ENCODE measurements around the gene PCDHGA10. TPM values are rescaled to one million over a fixed set of nuclear protein-coding genes. Genes with fewer than 3 reads are reported as not detected.
A peak's percentile ranks its signal among the peaks of the same experiment; 100 is the strongest.
"Not testable (repeated sequence)": the region's sequence is repeated elsewhere in the genome, so short reads cannot be mapped to it uniquely, and the experiment has no call there.

PCDHGA10 gene
- total RNA-seq, 1 donor = 23.2 TPM

DNA sequence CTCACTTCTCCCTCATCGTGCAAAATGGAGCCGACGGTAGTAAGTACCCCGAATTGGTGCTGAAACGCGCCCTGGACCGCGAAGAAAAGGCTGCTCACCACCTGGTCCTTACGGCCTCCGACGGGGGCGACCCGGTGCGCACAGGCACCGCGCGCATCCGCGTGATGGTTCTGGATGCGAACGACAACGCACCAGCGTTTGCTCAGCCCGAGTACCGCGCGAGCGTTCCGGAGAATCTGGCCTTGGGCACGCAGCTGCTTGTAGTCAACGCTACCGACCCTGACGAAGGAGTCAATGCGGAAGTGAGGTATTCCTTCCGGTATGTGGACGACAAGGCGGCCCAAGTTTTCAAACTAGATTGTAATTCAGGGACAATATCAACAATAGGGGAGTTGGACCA is 18.5 kb downstream of the PCDHGA10 start:
- DNase-seq (ENCODE audit: insufficient read length, low spot score, missing footprints) = no peak
- no peaks in the 10 kb centered on the region for H4K20me1 ChIP-seq (ENCODE audit: insufficient read depth, low read length)
- peaks cover 44% of the 10 kb centered on the region for H3K79me2 ChIP-seq (ENCODE audit: insufficient read depth, low read length)
- peaks cover 3% of the 10 kb centered on the region for H3K36me3 ChIP-seq (ENCODE audit: insufficient read depth, low read length)
- peak overlapping the region; percentile 65 for H3K4me3 ChIP-seq (ENCODE audit: insufficient read depth, low read length)
- H2AFZ ChIP-seq (ENCODE audit: low read length) = peak overlapping the region; percentile 59
- TF ChIP-seq, protein P1, sequence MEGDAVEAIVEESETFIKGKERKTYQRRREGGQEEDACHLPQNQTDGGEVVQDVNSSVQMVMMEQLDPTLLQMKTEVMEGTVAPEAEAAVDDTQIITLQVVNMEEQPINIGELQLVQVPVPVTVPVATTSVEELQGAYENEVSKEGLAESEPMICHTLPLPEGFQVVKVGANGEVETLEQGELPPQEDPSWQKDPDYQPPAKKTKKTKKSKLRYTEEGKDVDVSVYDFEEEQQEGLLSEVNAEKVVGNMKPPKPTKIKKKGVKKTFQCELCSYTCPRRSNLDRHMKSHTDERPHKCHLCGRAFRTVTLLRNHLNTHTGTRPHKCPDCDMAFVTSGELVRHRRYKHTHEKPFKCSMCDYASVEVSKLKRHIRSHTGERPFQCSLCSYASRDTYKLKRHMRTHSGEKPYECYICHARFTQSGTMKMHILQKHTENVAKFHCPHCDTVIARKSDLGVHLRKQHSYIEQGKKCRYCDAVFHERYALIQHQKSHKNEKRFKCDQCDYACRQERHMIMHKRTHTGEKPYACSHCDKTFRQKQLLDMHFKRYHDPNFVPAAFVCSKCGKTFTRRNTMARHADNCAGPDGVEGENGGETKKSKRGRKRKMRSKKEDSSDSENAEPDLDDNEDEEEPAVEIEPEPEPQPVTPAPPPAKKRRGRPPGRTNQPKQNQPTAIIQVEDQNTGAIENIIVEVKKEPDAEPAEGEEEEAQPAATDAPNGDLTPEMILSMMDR (IDR thresholded peaks at IDR 0.05; ENCODE audit: extremely low read depth, low read depth, low read length) = no peak
- H3K27me3 ChIP-seq (ENCODE audit: insufficient read depth, low read length) = no peaks in the 10 kb centered on the region
- peak overlapping the region; percentile 75 for H3K4me2 ChIP-seq (ENCODE audit: insufficient read depth, low read length)
- H3K4me1 ChIP-seq (ENCODE audit: insufficient read depth, low read length) = peaks cover 7% of the 10 kb centered on the region
- H3K9me3 ChIP-seq (ENCODE audit: low read depth, low read length) = peaks cover 2% of the 10 kb centered on the region
- H3K27ac ChIP-seq (ENCODE audit: low read depth, low read length) = peak overlapping the region; percentile 46

DNA sequence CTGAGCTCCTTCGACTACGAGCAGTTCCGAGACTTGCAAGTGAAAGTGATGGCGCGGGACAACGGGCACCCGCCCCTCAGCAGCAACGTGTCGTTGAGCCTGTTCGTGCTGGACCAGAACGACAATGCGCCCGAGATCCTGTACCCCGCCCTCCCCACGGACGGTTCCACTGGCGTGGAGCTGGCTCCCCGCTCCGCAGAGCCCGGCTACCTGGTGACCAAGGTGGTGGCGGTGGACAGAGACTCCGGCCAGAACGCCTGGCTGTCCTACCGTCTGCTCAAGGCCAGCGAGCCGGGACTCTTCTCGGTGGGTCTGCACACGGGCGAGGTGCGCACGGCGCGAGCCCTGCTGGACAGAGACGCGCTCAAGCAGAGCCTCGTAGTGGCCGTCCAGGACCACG is 19.5 kb downstream of the PCDHGA10 start:
- peak overlapping the region; percentile 75 for H3K4me2 ChIP-seq (ENCODE audit: insufficient read depth, low read length)
- H3K27ac ChIP-seq (ENCODE audit: low read depth, low read length); H3K36me3 ChIP-seq (ENCODE audit: insufficient read depth, low read length); DNase-seq (ENCODE audit: insufficient read length, low spot score, missing footprints); H4K20me1 ChIP-seq (ENCODE audit: insufficient read depth, low read length); H2AFZ ChIP-seq (ENCODE audit: low read length); H3K27me3 ChIP-seq (ENCODE audit: insufficient read depth, low read length); H3K9me3 ChIP-seq (ENCODE audit: low read depth, low read length): not testable (repeated sequence)
- peak overlapping the region; percentile 43 for H3K4me3 ChIP-seq (ENCODE audit: insufficient read depth, low read length)
- peaks cover 17% of the 10 kb centered on the region for H3K4me1 ChIP-seq (ENCODE audit: insufficient read depth, low read length)
- peaks cover 46% of the 10 kb centered on the region for H3K79me2 ChIP-seq (ENCODE audit: insufficient read depth, low read length)

DNA sequence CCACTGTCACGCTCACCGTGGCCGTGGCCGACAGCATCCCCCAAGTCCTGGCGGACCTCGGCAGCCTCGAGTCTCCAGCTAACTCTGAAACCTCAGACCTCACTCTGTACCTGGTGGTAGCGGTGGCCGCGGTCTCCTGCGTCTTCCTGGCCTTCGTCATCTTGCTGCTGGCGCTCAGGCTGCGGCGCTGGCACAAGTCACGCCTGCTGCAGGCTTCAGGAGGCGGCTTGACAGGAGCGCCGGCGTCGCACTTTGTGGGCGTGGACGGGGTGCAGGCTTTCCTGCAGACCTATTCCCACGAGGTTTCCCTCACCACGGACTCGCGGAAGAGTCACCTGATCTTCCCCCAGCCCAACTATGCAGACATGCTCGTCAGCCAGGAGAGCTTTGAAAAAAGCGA is 19.9 kb downstream of the PCDHGA10 start:
- not testable (repeated sequence) for H3K27ac ChIP-seq (ENCODE audit: low read depth, low read length); DNase-seq (ENCODE audit: insufficient read length, low spot score, missing footprints); H4K20me1 ChIP-seq (ENCODE audit: insufficient read depth, low read length); H3K27me3 ChIP-seq (ENCODE audit: insufficient read depth, low read length); H3K9me3 ChIP-seq (ENCODE audit: low read depth, low read length); H3K36me3 ChIP-seq (ENCODE audit: insufficient read depth, low read length); H2AFZ ChIP-seq (ENCODE audit: low read length); H3K4me3 ChIP-seq (ENCODE audit: insufficient read depth, low read length)
- H3K79me2 ChIP-seq (ENCODE audit: insufficient read depth, low read length) = peaks cover 42% of the 10 kb centered on the region
- H3K4me2 ChIP-seq (ENCODE audit: insufficient read depth, low read length) = peak overlapping the region; percentile 47
- H3K4me1 ChIP-seq (ENCODE audit: insufficient read depth, low read length) = peaks cover 19% of the 10 kb centered on the region

DNA sequence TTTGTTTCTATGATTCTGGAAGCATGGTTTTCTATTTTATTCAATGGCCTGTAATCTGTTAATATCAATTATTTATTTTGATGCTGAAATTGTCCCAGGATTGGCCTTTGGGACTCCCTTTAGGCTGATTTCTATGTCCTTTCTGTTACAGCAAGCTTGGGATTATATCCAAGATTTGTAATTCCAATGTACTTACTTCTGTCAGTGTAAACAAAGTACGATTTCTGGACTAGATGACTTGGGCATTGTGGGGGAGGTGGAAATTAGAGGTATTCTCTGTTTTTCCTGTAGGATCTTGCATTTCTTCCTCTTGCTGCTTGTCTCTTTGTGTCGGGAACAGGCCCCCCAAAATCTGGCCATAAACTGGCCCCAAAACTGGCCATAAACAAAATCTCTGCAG is 21.2 kb downstream of the PCDHGA10 start:
- H3K4me2 ChIP-seq (ENCODE audit: insufficient read depth, low read length) = peak overlapping the region; percentile 44
- TF ChIP-seq, protein P1 (IDR thresholded peaks at IDR 0.05; ENCODE audit: extremely low read depth, low read depth, low read length) = no peak
- no peaks in the 10 kb centered on the region for H4K20me1 ChIP-seq (ENCODE audit: insufficient read depth, low read length)
- H2AFZ ChIP-seq (ENCODE audit: low read length) = no peak overlapping the region
- peaks cover 43% of the 10 kb centered on the region for H3K79me2 ChIP-seq (ENCODE audit: insufficient read depth, low read length)
- H3K27ac ChIP-seq (ENCODE audit: low read depth, low read length) = no peak overlapping the region
- H3K9me3 ChIP-seq (ENCODE audit: low read depth, low read length) = no peaks in the 10 kb centered on the region
- H3K4me3 ChIP-seq (ENCODE audit: insufficient read depth, low read length) = peak overlapping the region; percentile 27
- no peak for DNase-seq (ENCODE audit: insufficient read length, low spot score, missing footprints)
- H3K27me3 ChIP-seq (ENCODE audit: insufficient read depth, low read length) = no peaks in the 10 kb centered on the region
- no peaks in the 10 kb centered on the region for H3K36me3 ChIP-seq (ENCODE audit: insufficient read depth, low read length)
- peaks cover 19% of the 10 kb centered on the region for H3K4me1 ChIP-seq (ENCODE audit: insufficient read depth, low read length)

DNA sequence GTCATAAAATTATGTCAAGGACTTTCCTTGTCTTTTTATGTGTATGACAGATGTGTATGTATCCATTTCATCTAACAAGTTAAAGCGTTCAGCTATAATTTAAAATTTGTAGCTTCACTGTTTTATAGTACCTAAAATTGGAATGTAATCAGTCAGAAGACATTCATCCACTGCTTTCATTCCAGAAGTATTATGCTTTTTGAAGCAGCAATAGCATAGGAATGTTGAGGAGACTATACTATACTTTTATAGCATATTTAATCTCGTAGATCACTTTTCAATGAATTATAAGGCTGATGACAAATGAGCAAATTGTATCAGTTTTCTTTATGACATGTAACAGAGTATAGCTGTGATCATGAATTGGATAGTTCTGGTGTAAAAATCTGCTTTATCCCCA is 24.4 kb downstream of the PCDHGA10 start:
- Histone ChIP-seq H3K79me2 (ENCODE audit: insufficient read depth, low read length) (peaks cover 56% of the 10 kb centered on the region), H2AFZ (ENCODE audit: low read length) (no peak overlapping the region), H3K27ac (ENCODE audit: low read depth, low read length) (peak overlapping the region; percentile 78), H3K4me2 (ENCODE audit: insufficient read depth, low read length) (peak overlapping the region; percentile 43), H3K36me3 (ENCODE audit: insufficient read depth, low read length) (no peaks in the 10 kb centered on the region), H3K4me3 (ENCODE audit: insufficient read depth, low read length) (peak overlapping the region; percentile 17), H3K27me3 (ENCODE audit: insufficient read depth, low read length) (no peaks in the 10 kb centered on the region), H3K9me3 (ENCODE audit: low read depth, low read length) (no peaks in the 10 kb centered on the region), H3K4me1 (ENCODE audit: insufficient read depth, low read length) (peaks cover 23% of the 10 kb centered on the region), H4K20me1 (ENCODE audit: insufficient read depth, low read length) (no peaks in the 10 kb centered on the region)
- TF ChIP-seq, protein P1 (IDR thresholded peaks at IDR 0.05; ENCODE audit: extremely low read depth, low read depth, low read length) = no peak
- DNase-seq (ENCODE audit: insufficient read length, low spot score, missing footprints) = peak; percentile 73
